Stimulated activated CD4-positive, alpha-beta T cell treated with anti-CD3 and anti-CD28 coated beads, Interleukin-2, amount 100 ng/mL, for 24 hours (primary cell): ENCODE measurements around the gene TUBGCP6.

ENCODE experiments used
- DNase-seq, 2 donors: peaks; one replicate each; pipeline ENCODE4 v3.0.0-alpha.2; 2020

The TUBGCP6 gene

DNA sequence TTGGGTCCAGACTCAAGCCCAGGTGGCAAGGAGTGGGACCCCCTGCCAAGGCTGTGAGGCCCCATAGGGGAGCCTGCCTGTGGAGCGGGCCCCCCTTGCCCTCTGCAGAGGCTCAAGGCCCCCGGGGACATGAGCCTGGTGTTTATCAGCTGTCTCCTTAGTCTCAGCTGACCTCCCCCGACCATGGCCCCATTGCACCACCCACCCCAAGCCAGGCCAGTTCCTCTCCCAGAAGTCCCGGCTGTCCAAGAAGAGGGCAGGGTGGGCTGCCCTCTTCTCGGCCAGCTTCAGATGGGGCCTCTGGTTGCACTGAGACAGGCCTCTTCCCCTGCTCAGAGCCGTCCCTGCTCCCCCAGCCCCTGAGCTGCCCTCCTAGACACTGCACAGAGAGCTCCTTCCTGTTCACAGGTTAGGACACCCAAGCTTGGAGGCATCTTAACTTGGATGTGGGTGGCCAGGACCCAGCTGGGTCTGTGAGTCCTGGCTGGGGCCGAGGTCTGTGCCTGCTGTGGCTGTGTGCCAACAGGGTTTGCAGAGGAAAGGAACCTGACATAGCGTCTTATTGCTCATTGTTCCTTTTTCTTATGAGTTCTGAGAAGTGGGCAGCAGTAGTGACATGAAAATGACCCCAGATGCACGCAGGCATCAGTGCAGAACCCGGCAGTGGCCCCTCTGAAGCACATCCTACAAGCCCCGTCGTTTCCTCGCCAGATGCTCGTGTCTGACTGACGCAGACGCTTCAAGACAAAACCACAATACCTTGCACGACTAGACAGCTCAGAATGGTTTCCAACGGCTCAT is 53.7 kb downstream of the TUBGCP6 start:
- DNase-seq: peak; percentile 69 to 72

DNA sequence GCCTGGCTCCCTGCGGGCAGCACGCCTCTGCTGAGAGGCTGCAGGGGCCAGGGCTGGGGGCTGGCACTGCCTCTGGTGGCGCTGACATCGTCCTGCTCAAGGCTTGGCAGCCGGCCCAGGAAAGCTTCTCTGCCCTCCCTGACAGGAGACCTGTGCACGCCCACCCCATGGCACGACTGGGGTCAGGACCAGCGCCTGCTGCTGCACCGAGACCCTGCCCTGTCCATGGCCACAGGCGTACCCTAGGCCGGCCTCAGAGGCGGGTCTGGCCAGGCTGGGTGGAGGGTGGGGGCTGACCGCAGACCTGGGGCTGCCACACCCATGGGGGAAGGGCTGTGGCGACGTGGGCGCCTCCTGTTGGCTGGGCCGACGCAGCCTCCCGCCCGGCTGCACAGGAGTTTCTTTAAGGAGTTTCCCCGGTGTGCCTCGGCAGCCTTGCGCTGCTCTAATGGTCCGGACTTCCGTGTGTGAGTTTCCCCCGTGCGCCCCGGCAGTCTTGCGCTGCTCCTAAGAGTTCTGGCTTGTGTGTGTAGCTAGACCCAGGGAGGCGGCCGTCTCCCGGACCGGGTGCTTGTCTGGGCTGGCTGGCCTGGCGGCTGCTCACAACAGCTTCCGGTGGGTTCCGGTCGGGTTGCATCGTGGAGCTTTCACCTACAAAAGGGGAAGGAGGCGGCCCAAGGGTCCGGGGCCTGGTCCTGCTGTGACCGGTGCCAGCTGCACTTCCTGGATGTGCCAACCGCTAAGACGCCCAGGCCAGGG is 54.5 kb downstream of the TUBGCP6 start:
- DNase-seq: peak; percentile 73 to 80

DNA sequence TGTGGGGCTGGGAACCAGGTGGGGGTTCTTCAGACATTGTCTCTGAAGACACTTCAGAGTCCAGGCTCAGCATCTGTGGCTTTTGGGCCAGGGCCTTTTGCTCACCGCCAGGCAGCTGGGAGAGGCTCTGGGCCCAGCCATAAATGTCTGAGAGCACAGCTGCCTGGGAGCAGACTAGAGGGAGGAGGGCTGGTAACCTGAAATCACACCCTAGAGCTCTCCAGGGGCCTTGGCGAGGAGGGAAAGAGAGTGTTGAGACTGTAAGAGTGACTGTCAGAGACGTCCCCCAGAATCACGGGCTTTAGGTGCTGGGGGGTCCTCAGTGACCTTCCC is 55.0 kb downstream of the TUBGCP6 start:
- DNase-seq: no peak

DNA sequence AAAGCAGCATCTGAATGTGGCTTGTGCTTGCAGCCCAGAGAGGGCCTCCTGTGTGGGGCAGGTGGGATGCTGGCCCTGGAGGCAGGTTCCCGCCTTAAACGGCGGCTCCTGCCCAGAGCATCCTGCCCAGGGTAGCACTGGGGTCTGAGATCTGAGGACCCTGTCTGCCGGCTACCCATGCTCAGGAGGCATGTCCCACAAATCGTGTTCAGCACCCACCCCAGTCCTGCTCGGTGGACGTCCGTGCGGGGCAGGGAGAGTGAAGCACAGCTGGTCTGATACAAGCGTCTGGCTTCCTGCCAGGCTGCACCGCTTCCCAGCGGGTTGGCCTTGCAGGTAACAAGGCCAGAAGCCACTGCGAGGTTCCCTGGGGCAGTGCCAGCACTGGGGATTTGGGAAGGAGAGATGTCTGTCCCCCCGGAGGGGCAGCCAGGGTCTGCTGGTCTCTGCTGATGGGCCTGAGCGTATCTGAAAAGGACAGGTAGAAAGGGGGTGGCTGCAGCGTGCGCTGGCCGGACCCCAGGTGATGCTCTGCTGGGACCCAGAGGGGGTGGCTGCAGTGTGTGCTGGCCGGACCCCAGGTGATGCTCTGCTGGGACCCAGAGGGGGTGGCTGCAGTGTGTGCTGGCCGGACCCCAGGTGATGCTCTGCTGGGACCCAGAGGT is 55.5 kb downstream of the TUBGCP6 start:
- DNase-seq: no peak

DNA sequence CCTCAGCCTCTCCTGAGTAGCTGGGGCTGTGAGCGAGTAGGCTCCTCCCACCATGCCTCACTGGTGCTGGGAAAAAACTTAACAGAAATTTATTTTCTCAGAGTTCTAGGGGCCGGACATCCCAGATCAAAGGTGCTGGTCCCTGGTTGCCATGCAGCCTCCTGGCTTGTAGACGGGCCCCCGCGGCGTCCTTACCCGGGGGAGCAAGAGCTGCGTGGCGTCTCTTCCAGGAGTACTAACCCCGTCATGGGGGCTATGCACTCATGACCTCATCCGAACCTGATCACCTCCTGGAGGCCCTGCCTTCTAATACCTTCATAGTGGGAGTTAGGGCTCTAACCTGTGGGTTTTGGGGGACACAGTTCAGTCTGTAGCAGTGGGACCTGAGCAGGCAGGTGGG is 56.5 kb downstream of the TUBGCP6 start:
- DNase-seq: no peak

- DNase-seq: no peak
Observed at GRCh38 chr22:50186761-50187523, 57.9 kb downstream of the TUBGCP6 start.

GRCh38 chr22:50186181-50186714 is 58.6 kb downstream of the TUBGCP6 start:
- no peak for DNase-seq

GRCh38 chr22:50185375-50186087 is 59.3 kb downstream of the TUBGCP6 start, which contains the start of gene TRABD:
TRABD (plus strand) TSS chr22:50185913; CDS start chr22:50193061, 7,148 bp downstream.
- peak; percentile 88 to 90 for DNase-seq

- no peak for DNase-seq
Observed at GRCh38 chr22:50184902-50185374, 59.9 kb downstream of the TUBGCP6 start.

GRCh38 chr22:50184004-50184901 is 60.6 kb downstream of the TUBGCP6 start:
- no peak for DNase-seq

GRCh38 chr22:50183141-50183971 is 61.5 kb downstream of the TUBGCP6 start:
- no peak for DNase-seq

GRCh38 chr22:50182176-50183081 is 62.4 kb downstream of the TUBGCP6 start:
- DNase-seq: no peak

GRCh38 chr22:50180727-50181521 is 63.9 kb downstream of the TUBGCP6 start:
- no peak for DNase-seq

DNA sequence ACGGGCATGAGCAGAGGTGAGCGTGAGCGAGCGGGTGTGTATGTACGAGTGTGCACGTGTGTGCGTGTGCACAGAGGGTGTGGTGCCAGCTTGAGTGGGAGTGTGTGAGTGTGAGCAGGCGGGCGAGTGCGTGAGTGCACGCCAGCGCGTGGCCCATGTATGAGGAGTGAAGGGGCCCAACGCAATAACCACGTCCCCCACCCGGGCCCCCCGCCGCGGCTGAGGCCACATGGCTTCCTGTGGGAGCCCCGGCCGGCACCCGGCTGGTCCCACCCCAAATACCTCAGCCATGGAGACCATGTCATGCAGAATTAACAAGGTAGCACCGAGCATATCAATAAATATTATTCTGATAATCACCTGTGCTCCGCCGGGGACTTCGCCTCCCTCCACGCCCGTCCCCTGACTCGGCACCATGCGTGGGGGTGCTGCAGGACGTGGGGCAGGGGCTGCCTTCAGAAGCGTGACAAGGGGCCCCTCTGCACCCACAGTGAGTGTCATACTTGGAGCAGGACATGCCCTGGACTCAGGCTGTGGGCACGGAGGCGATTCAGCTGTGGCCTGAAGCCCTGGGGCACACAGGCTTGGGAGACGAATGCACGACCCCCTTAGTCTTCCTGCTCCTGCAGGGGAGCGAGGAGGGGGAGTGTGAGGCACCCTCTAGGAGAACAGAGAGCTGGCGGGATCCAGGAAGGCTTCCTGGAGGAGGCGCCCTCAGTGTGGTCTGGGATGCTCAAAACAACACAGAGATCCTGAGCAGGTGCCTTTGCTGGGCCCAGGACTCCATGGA is 64.7 kb downstream of the TUBGCP6 start:
- no peak for DNase-seq

- DNase-seq: peak in 1 of 2 donors; percentile 16
Observed at GRCh38 chr22:50178871-50179869, 65.7 kb downstream of the TUBGCP6 start.

DNA sequence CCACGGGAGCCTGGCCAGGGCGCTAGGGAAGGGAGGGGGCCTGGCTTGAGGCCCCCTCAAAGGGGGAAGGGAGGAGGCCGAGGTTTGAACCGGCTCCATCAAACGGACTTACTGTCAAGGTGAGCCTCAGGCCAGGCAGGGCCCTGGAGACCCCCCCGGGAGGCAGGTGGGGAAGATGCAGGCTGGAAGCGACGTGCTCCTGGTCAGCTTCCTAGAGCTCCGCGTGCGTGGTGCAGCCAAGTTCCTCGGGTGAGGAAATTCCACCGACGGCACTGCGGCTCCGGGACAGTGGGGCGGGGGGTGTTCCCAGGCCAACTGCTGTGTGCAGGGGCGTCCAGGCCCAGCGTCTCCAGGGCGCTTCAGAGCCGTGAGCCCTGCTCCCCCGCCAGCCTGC is 66.4 kb downstream of the TUBGCP6 start:
- DNase-seq: no peak
